Hypothalamus (tissue), 51 donors: ENCODE measurements around the gene NIT1.
A peak's percentile ranks its signal among the peaks of the same experiment; 100 is the strongest.
"Not testable (repeated sequence)": the region's sequence is repeated elsewhere in the genome, so short reads cannot be mapped to it uniquely, and the experiment has no call there.

Experiments
- DNase-seq, 51 donors: peaks; one replicate each; lab custom pipeline; 2025; lab: John Stamatoyannopoulos, UW

Gene NIT1

DNA sequence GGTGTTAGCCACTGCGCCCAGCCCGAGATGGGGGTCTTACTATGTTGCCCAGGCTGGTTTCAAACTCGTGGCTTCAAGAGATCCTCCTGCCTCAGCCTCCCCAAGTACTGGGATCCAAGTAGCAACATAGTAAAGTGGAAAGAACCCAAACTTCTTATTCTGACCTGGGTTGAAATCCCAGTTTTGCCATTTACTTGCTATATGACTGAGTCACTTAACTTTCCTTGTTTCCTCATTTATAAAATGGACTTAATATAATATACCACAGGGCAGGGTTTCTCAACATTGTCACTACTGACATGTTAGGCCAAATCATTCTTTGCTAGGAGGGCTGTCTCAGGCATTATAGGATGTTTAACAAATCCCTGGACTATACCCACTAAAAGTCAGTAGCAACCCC lies 6.8 kb upstream of the NIT1 start:
- DNase-seq, result no peak

GRCh38 chr1:161111527-161111926 lies 6.4 kb upstream of the NIT1 start:
- no peak for DNase-seq

DNA sequence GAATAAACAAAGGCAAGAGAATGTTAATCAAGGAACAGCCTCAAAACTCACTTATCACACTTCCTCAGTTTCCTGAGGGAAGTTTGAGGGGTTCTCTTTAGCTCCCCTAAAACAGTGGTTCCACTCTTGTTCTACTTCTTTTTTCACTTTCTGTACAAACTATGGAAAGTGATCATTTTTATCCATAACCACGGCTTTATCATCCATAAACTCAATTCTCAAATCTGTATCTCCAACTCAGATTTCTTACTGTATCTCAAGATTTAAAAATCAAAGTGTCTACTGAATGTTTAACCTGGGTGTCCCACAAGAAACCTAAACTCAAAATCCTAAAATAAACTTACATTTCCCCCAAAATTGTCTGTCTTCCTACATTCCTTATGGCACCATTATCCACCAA lies 4.0 kb upstream of the NIT1 start:
- no peak for DNase-seq

- no peak for DNase-seq
Measured at GRCh38 chr1:161114556-161114955, 3.3 kb upstream of the NIT1 start.

GRCh38 chr1:161115132-161115711 lies 2.7 kb upstream of the NIT1 start:
- peak in 1 of 51 donors; percentile 4 for DNase-seq

DNA sequence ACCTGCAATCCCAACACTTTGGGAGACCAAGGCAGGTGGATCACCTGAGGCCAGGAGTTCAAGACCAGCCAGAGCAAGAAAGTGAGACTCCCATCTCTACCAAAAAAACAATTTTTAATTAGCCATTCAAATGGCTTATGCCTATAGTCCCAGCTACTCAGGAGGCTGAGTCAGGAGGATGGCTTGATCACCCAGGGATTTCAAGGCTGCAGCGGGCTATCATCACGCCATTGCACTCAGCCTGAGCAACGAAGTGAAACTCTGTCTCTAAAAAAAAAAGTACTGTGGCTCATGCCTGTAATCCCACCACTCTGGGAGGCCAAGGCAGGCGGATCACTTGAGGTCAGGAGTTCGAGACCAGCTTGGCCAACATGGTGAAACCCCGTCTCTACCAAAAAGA lies 1.9 kb upstream of the NIT1 start:
- not testable (repeated sequence) for DNase-seq

DNA sequence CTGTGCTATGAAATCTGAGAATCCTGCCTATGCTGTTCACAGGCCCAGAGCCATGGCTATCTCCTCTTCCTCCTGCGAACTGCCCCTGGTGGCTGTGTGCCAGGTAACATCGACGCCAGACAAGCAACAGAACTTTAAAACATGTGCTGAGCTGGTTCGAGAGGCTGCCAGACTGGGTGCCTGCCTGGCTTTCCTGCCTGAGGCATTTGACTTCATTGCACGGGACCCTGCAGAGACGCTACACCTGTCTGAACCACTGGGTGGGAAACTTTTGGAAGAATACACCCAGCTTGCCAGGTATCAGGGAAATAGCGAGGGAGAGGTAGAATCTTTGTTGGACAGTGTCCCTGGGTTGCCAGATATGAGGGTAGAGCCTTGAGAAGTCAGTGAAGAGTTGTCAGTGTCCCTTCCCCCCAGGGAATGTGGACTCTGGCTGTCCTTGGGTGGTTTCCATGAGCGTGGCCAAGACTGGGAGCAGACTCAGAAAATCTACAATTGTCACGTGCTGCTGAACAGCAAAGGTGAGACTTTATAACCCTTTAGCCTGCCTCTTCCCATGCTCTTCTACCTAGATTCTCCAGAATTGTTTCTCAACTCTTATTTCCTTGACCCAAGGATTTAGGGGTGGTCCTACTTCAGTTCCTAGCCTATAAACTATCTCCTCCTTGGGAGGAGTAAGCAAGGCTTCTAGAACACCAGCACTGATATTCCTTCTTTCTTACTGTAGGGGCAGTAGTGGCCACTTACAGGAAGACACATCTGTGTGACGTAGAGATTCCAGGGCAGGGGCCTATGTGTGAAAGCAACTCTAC lies 1.4 kb downstream of the NIT1 start:
- no peak for DNase-seq

DNA sequence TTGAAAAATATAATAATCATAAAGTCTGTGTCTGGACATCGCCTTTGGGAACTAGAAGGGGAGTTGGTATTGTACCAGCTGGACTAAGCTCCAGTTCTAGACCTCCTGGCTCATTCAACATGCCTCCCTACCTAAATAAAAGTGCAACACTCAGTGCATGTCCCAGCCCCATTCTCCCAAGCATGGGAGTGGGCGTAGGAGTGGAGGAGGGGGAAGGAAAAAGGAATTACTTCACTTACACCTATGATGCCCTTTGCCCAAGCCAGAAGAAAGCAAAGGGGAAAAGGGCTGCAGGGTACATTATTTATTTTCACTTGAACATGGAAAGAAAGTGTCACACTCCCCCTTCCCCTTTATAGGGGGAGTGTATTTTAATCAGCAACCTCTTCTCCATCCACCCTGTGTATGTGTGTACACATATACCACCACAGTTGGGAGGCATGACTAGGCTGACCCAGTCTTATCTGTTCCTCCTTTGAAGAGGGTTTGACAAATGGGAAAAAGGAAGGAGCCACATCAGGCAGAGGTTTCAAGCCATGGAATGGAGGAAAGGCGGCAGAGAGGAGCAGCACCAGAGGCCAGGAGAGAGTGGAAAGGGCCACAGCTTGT lies 3.2 kb downstream of the NIT1 start:
- DNase-seq, result no peak

DNA sequence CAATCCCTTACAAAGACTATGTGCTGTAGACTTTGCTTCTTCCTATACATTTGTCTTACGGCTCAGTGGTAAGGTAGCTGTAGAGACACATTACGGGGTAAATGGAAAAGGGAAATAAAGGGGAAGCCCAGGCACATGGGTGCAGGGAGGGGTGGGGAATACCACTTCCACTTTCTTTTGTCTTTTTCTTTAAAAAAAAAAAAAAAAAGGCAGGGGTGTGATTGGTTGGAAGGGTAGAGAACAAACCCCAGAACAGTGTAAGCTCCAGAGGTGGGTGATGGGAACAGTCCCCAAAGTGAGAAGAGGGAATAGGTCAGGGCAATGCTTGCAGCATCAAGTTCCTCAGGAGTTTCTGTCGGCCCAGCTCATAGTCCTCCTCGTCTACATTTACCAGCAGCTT lies 3.9 kb downstream of the NIT1 start:
- DNase-seq, result peak in 1 of 51 donors; percentile 8

GRCh38 chr1:161122967-161123366 lies 5.1 kb downstream of the NIT1 start:
- DNase-seq, result no peak

GRCh38 chr1:161127649-161128048 lies 9.7 kb downstream of the NIT1 start:
- no peak for DNase-seq

DNA sequence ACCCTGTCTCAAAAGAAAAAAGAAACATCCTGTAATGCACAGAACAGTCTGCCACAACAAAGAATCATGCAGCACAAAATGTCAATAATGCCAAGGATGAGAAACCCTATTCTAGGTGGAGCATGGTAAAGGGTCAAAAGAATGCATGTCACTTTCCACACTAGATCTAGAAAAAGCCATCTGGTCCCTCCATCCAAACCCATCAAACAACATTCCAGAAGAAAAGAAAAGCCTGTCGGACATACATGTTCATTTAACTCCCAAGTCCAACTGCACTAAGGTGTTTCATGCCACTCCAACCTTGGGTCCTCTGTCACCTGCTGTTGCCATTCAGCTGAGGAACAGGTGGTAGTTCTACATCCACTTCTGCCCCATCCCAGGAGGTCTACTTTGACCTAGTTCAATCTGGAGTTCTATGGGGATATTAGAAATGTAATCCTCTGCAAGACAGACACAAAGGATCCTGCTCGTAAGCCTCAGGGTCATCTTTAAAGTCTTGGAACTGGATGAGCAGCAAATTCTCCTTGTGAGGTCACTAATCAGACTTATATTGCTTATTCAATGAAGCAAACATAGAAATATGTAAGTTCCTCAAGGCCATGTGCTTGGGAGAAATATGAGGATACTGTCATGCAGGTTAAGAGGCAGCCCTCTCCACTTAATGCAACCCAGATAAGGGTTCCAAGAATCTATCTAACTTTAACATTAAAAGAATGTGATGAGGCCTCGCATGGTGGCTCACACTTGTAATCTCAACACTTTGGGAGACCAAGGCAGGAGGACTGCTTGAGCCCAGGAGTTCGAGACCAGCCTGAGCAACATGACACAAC lies 10.9 kb downstream of the NIT1 start:
- DNase-seq, result no peak

- no peak for DNase-seq
Measured at GRCh38 chr1:161130266-161130665, 12.4 kb downstream of the NIT1 start.

GRCh38 chr1:161131523-161132409 lies 13.9 kb downstream of the NIT1 start:
- DNase-seq, result peak in 5 of 51 donors; percentile 32 to 64 (median 45)

DNA sequence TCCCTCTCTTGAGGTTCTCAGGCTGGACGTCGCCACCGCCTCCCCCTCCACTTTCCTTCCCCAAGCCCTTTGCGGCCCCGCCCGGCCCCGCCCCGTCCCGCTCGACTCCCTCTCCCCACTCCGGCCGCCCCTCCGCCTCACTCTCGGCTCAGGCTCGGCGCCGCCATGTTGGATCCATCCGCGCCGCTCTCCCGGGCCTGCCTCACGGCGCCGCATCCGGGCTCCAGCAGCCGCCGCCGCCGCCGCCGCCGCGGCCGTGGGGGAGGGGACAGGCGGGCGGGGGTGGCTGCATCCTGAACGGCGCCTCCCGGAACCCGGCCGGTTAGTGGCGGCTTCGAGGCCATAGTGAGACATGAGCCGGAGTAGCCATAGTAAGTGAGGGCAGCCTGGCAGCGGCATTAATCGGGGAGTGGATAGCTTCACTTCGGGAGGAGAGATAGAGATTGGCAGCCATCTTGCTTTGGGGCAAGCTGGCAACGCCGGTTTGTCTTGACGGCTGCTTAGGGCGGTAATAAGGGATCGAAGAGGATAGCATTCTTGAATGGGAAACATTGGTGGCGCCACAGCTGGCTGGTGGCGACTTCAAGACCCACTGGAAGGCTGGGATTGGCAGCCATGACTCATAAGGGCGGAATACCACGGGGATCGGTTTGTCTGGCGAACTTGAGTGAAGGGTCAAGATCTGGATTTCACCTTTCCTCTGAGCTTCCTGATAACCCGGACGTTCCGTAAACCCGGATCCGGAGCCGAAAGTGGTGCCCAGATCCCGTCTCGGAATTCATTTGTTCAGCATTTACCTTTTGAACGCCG lies 14.7 kb downstream of the NIT1 start, which contains the start of gene DEDD:
Gene DEDD (minus strand): TSS at position 258 of the 810 bp plus-strand sequence. CDS start 8,205 bp downstream, outside the sequence.
- peak; percentile 63 to 97 (median 89) for DNase-seq

- DNase-seq, result peak in 1 of 51 donors; percentile 7
Measured at GRCh38 chr1:161133220-161133740, 15.4 kb downstream of the NIT1 start.

DNA sequence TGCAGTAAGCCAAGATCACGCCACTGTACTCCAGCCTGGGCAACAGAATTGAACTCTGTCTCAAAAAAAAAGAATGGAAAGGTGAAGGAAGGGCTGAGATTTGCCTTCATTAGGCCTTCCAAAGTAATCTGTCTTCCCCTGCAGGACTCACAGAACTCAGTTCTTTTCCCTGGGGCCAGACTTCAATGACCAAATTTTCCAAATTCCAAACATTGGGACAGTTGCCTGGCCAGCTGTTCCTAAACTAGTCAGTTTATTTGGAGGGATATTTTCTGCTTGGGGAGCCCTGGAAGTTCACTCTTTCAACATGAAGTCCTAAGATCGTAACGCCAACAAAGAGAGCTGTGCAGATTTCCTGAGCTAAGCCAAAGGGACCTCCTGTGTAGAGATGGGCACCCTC lies 20.0 kb downstream of the NIT1 start:
- DNase-seq, result no peak

GRCh38 chr1:161138431-161138830 lies 20.5 kb downstream of the NIT1 start:
- no peak for DNase-seq

GRCh38 chr1:161139766-161140165 lies 21.9 kb downstream of the NIT1 start:
- DNase-seq, result peak in 7 of 51 donors; percentile 6 to 39 (median 16)
